ENCODE results near the gene MAST2. TPM values are rescaled to one million over a fixed set of nuclear protein-coding genes. Genes with fewer than 3 reads are reported as not detected.

The MAST2 gene
- total RNA-seq, 1 donor: 34.5 TPM

DNA sequence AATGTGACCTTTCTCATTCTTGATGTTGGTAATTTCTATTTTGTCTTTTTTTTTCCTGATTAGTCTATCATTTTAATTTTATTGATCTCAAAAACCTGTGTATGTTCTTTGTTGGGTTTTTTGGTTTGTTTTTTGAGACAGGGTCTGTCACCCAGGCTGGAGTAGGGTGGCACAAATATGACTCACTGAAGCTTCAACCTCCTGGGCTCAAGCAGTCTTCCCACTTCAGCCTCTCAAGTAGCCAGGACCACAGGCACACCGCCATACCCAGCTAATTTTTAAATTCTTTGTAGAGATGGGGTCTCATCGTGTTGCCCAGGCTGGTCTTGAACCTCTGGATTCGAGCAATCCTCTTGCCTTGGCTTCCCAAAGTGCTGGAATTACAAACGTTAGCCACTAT, 183.8 kb downstream of the MAST2 start:
- DNase-seq (ENCODE audit: low read depth): no peak
- TF ChIP-seq, protein P1, sequence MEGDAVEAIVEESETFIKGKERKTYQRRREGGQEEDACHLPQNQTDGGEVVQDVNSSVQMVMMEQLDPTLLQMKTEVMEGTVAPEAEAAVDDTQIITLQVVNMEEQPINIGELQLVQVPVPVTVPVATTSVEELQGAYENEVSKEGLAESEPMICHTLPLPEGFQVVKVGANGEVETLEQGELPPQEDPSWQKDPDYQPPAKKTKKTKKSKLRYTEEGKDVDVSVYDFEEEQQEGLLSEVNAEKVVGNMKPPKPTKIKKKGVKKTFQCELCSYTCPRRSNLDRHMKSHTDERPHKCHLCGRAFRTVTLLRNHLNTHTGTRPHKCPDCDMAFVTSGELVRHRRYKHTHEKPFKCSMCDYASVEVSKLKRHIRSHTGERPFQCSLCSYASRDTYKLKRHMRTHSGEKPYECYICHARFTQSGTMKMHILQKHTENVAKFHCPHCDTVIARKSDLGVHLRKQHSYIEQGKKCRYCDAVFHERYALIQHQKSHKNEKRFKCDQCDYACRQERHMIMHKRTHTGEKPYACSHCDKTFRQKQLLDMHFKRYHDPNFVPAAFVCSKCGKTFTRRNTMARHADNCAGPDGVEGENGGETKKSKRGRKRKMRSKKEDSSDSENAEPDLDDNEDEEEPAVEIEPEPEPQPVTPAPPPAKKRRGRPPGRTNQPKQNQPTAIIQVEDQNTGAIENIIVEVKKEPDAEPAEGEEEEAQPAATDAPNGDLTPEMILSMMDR (IDR thresholded peaks at IDR 0.05; ENCODE audit: insufficient read depth, low read depth, low read length): no peak
- H3K4me3 ChIP-seq (ENCODE audit: low read depth, low read length): no peak overlapping the region

DNA sequence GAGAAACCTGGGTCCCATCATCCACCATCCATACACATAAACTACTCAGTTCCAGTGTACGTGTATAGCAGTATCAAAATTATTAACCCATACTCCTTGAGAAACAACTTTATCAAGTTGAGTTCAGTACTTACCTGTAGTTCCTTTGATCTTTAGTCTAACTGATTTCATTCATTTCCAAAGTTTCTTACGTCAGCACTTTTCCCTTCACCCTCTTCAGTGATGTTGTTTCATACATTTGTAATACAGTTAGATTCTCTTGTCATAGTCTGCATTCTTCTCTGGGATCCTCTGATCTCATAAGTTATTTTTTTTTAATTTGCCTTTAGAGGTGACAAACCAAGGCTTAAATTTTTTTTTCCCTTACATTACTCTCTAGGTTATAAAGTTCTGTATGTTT, 185.8 kb downstream of the MAST2 start:
- no peak for DNase-seq (ENCODE audit: low read depth)
- no peak overlapping the region for H3K4me3 ChIP-seq (ENCODE audit: low read depth, low read length)
- TF ChIP-seq, protein P1 (IDR thresholded peaks at IDR 0.05; ENCODE audit: insufficient read depth, low read depth, low read length): no peak

DNA sequence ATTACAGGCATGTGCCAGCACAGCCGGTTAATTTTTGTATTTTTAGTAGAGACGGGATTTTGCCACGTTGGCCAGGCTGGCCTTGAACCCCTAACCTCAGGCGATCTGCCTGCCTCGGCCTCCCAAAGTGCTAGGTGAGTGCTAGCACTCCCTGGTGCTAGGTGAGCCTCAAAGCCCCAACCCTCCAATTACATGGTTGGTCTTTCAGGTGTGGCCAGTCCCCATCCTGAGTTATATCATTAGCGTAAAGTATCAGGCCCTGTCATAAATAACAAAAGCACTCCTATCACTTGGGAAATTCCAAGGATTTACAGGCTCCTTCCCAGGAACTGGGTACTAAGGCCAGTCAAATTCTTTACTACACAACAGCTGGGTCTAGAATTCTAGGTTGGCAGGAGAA, 191.0 kb downstream of the MAST2 start:
- DNase-seq (ENCODE audit: low read depth): no peak
- TF ChIP-seq, protein P1 (IDR thresholded peaks at IDR 0.05; ENCODE audit: insufficient read depth, low read depth, low read length): no peak
- H3K4me3 ChIP-seq (ENCODE audit: low read depth, low read length): no peak overlapping the region

DNA sequence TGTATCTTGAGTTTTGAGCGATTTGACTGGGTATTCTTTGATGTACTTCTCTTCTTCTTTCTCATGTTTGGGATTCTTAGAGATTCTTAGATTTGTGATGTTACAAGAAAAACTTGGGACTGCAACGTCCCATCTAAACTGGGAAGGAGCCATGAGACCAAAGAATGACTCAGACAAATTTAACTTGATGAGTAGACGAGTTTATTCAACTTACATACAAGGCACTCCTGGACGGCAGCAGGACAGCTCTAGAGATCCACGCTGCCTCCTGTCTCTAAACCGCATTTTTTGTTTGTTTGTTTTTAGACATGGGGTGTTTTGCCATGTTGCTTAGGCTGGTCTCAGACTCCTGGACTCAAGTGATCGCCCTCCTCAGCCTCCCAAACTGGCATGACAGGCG, 191.9 kb downstream of the MAST2 start:
- DNase-seq (ENCODE audit: low read depth): no peak
- H3K4me3 ChIP-seq (ENCODE audit: low read depth, low read length): no peak overlapping the region
- TF ChIP-seq, protein P1 (IDR thresholded peaks at IDR 0.05; ENCODE audit: insufficient read depth, low read depth, low read length): no peak

DNA sequence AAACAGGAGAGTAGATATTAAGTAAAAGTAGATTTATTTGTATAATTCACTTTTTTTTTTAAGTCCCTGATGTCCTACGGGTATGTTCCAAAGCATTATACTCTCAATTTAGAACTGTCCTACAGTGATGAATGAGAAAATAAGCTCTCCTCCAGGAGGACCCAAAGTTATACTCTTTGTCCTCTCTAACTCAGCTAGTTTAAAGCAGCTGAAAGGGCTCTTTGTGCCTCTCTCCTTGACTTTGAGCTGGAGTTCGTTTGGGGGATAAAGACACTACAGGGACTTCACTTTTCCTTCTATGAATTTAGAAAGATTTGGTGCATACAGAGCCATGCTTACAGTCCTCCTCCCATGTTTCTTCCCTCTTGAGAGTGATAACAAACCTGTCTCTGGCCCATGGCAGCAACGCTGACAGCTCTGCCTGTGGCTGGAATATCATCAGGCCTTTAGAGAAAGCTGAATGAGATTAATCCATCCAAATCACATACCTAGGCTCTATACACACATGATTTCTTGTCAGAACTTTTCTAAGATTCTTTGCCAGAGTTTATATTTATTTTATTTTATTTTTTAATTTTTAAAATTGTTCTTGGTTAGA, 194.7 kb downstream of the MAST2 start:
- TF ChIP-seq, protein P1 (IDR thresholded peaks at IDR 0.05; ENCODE audit: insufficient read depth, low read depth, low read length): no peak
- H3K4me3 ChIP-seq (ENCODE audit: low read depth, low read length): no peak overlapping the region
- no peak for DNase-seq (ENCODE audit: low read depth)

DNA sequence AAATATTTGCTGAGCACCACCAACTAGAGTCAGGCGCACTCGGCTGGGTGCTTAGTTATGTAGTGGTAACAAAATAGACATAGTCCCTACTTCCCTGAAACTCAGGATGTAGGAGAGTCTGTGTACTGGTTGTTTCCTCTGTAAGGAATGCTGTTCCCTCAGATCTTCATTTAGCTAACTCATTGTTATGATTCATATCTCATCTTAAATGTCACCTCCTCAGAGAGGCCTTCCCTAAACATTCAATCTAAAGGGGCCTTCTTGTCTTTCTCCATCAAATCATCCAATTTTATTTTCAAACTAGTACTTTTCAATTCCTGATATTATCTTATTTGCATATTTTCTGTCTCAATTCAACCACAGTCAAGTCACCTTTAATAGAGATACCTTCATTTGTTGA, 196.1 kb downstream of the MAST2 start:
- no peak overlapping the region for H3K4me3 ChIP-seq (ENCODE audit: low read depth, low read length)
- no peak for DNase-seq (ENCODE audit: low read depth)
- TF ChIP-seq, protein P1 (IDR thresholded peaks at IDR 0.05; ENCODE audit: insufficient read depth, low read depth, low read length): no peak
